Stimulated activated CD4-positive, alpha-beta T cell treated with anti-CD3 and anti-CD28 coated beads, Interleukin-4, amount 100 ng/mL, for 1 hour (primary cell): ENCODE results near the gene USP14.
"Not testable (repeated sequence)": the region's sequence is repeated elsewhere in the genome, so short reads cannot be mapped to it uniquely, and the experiment has no call there.

Experiments used
- DNase-seq: peaks from one replicate; pipeline ENCODE4 v3.0.0-alpha.2; 2020

USP14 gene

DNA sequence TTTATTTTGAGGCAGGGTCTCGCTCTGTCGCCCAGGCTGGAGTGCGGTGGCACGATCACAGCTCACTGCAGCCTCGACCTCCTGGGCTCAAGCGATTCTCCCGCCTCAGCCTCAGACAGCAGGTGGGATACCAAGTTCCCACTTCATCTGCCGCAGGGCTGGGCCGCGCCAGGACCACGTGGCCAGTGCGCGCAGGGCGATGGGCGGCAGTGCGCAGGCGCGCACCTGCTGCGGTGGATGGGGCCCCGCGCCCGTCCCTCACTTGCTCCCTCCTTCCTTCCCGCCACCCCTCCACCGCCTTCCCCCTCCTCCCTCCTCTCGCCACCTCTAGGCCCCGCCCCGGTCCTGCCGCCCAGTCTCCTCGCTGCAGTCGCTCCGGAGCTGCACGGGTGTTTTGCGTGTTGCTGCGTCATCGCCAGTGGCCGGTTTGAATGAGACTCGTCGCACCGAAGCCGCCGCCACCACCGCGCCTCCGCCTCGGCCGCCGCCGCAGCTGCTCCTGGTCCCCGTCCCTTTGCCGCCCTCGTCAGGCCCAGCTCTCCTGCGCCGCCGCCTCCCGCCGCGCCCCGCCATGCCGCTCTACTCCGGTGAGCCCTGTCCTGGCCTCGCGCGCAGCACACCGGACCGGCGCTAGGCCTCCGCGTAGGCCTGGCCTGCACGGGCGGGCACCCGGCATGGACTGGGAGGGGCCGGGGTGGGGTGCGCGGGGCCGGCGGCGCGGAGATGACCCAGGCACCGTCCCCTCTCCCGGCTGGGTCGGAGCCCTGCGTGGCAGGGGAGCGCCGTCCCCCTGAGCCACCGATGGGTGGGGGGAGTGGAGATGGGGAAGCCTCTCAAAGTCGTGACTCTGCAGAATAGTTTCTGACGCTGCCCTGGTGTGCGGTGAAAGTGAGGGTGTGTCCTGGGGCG, at the start of gene USP14:
TSS of gene USP14 (plus strand) at position 430 of the 909 bp plus-strand sequence. CDS start at position 572, 142 bp downstream.
- peak; percentile 98 for DNase-seq

DNA sequence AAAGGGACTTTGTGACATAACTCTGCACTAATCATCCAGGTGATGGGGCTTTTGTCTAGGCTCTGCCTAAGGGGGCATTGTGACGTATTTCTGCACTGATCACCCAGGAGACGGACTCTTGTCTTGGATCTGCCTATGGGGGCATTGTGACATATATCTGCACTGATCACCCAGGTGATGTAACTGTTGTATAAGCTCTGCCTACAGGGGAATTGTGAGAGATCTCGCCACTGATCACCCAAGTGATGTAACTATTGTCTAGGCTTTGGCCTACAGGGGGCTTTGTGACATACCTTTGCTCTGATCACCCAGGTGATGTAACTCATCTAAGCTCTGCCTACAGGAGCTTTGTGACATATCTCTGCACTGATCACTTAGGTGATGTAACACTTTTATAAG, 49.7 kb upstream of the USP14 start:
- DNase-seq: not testable (repeated sequence)

DNA sequence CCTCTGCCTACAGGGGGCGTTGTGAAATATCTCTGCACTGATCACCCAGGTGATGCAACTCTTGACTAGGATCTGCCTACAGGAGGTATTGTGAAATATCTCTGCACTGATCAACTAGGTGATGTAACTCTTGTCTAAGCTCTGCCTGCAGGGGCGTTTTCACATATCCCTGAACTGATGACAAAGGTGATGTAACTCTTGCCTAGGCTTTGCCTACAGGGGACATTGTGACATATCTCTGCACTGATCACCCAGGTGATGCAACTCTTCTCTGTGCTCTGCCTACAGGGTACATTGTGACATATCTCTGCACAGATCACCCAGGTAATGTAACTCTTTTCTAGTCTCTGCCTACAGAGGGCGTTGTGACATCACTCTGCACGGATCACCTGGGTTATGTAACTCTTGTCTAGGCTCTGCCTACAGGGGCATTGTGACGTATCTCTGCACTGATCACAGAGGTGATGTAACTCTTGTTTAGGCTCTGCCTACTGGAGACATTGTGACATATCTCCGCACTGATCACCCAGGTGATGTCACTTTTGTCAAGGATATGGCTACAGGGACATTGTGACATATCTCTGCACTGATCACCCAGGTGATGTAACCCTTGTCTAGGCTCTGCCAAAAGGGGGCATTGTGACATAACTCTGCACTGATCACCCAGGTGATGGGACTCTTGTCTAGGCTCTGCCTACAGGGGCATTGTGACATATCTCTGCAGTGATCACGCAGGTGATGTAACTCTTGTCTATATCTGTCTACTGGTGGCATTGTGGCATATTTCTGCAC, 49.0 kb upstream of the USP14 start:
- DNase-seq: not testable (repeated sequence)

GRCh38 chr18:109922-110261, 48.5 kb upstream of the USP14 start:
- not testable (repeated sequence) for DNase-seq

DNA sequence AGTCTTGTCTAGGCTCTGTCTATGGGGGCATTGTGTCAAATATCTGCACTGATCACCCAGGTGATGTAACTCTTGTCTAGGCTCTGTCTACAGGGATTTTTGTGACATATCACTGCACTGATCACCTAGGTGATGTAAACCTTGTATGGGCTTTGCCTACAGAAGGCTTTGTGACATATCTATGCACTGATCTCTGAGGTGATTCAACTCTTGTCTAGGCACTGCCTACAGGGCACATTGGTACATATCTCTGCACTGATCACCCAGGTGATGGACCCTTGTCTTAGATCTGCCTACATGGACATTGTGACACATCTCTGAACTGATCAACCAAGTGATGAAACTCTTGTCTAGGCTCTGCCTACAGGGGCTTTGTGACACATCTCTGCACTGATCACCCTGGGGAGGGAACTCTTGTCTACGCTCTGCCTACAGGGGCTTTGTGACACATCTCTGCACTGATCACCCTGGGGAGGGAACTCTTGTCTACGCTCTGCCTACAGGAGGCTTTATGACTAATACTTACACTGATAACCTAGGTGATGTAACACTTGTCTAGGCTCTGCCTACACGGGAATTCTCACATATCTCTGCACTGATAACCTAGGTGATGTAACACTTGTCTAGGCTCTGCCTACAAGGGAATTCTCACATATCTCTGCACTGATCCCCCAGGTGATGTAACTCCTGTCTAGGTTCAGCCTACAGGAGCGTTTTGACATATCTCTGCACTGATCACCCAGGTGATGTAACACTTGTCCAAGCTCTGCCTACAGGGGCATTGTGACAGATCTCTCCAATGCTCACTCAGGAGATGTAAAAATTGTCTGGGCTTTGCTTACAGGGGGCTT, 47.8 kb upstream of the USP14 start:
- DNase-seq: peak; percentile 33

- peak; percentile 66 for DNase-seq
Measured at GRCh38 chr18:111306-112014, 46.9 kb upstream of the USP14 start.

GRCh38 chr18:112015-112733, 46.2 kb upstream of the USP14 start:
- not testable (repeated sequence) for DNase-seq

DNA sequence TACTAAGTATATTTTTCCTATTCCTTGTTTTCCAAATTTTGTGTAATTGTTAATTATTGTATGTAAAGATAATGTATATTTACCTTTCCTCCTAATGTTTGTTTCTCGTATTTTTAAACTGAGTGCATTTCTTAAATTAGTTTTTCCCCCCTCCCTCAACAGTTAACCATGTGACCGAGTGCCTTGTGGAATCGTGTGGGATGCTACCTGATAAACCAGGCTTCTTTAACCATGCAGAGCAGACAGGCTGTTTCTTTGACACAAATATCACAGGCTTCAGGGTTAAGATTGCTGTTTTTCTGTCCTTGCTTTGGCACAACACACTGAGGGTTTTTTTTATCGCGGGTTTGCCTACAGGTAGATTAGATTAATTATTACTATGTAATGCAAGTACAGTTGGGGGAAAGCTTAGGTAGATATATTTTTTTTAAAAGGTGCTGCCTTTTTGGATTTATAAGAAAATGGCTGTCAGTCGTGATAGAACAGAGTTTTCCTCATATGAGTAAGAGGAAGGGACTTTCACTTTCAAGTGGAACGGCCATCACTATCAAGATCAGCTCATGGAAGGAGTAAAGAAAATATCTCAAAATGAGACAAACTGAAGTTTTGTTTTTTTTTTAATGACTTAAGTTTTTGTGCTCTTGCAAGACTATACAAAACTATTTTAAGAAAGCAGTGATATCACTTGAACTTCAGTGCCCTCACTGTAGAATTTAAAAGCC, 37.7 kb upstream of the USP14 start:
- DNase-seq: not testable (repeated sequence)

- DNase-seq: no peak
Measured at GRCh38 chr18:135045-135444, 23.3 kb upstream of the USP14 start.

DNA sequence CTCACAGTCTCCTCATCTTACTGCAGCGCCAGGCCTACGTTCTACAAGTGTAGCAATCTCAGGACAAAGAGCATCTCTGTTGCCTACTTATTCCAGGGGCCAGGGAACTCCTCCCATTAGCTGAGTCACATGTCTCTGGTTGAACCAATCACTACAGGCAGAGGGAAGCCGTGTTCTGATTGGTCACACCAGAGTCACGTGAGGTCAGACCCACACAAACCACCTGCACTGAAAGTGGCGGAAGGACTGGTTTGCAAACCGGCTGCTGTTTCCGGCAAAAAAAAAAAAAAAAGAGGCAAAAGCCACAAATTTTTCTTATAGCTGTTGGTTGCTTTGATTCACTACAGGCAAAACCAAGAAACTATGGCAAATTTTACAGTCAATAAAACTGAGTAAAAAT, 21.9 kb upstream of the USP14 start:
- DNase-seq: no peak

GRCh38 chr18:137327-137726, 21.0 kb upstream of the USP14 start:
- no peak for DNase-seq

GRCh38 chr18:140670-141266, 17.6 kb upstream of the USP14 start:
- no peak for DNase-seq

DNA sequence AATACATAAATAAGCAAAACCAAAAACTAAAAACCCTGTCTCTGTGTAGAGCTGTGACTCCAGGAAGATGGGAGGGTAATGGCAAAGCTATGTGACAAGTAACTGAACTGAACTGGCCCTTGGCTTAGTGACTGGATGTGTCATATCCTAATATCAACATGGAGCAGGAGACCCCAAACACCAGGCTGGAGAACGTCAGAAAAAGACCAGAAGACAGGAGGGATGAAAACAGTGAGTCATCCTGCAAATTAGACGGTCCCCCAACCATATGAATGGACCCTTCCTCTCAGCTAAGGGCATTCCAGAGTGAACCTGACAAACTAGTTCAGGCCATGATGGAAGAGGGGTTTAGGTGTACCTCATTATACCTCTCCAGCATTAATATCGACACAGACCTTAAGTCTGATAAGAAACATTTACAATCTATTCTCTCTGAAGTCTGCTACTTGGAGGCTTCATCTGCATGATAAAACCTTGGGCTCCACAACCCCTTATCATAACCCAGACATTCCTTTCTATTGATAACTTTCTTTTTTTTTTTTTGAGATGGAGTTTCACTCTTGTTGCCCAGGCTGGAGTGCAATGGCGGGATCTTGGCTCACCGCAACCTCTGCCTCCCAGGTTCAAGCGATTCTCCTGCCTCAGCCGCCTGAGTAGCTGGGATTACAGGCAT, 15.6 kb upstream of the USP14 start:
- DNase-seq: not testable (repeated sequence)

GRCh38 chr18:148841-149240, 9.5 kb upstream of the USP14 start:
- DNase-seq: no peak

DNA sequence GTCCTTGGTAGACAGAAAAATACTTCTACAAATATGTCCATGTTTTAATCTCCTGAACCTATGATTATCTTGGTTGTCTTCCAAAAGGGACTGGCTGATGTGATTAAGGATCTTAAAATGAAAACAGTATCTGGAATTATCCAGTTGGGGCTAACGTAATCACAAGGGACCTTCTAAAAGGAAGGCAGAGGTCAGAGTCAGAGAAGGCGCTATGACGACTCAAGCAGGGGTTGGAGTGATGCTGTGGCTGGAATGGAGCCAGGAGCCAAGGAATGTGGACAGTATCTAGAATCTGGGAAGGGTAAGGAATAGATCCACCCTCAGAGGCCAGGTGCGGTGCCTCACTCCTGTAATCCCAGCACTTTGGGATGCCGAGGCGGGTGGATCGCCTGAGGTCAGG, 4.2 kb upstream of the USP14 start:
- DNase-seq: no peak

GRCh38 chr18:155688-156087, 2.7 kb upstream of the USP14 start:
- DNase-seq: no peak

DNA sequence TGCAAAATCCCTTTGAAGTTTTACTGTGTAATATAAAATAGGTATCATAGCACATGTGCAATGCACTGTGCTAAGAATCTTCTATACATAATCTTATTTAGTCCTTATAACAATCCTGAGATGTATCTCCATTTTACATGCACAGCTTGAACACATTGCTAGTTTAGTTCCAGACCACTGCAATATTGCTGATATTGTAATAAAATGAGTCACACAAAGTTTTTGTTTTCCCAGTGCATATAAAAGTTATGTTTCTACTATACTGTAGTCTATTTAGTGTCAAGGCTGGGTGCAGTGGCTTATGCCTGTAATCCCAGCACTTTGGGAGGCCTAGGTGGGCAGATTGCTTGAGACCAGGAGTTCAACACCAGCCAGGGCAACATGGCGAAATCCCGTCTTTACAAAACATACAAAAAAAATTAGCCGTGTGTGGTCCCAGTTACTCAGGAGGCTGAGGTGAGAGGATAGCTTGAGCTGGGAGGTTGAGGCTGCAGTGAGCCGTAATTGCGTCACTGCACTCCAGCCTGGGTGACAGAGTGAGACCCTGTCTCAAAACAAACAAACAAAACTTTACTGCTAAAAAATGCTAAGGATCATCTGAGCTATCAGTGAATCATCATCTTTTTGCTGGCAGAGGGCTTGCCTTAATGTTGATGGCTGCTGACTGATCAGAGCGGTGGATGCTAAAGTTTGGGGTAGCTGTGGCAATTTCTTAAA, 1.7 kb upstream of the USP14 start:
- DNase-seq: no peak

DNA sequence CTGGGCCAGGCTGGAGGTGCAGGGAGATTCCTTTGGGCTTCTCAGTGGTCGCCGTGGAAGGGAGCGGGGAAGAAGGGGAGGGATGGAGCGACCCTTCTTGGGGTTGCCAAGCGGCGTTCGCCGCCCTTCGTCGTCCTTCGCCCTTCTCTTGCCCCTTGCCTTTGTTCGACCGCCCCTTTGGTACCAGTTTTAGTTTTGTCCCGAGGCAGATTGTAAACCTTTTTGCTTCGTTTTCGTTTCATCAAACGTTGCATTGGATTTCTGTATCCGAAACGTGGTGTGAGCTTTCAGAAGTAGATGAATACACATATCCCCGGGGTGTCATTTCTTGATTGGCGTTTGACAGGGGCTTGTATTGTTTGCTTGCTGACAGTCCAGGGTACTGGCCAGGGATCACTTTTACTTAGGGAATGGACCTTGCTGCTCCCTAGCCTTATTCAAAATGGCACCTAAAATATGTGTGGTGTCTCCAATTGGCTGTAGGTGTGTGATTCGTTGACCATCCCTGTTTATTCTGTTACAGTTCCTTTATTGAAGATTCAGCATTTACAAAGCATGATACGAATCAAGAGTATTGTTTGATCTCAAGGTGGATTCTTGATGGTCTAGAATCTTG, 788 bp downstream of the USP14 start:
- DNase-seq: no peak

DNA sequence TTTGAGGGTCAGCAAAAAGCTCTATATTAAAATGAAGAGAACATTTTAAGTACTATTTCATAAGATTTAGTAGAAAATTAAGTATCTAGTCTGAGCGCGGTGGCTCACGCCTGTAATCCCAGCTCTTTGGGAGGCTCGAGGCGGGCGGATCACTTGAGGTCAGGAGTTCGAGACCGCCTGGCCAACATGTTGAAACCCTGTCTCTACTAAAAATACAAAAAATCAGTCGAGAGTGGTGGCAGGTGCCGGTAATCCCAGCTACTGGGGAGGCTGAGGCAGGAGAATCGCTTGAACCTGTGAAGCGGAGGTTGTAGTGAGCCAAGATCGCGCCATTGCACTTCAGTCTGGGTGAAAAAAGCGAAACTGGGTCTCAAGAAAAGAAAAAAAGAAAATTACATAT, 1.6 kb downstream of the USP14 start:
- no peak for DNase-seq
